HG03439 (cell line): Measurements from ENCODE around the gene SENP8.

Experiments used
- ATAC-seq: cut with Tn5 transposase; IDR thresholded peaks from one replicate; pipeline ENCODE4 v1.9.1; 2021; ENCODE audit warnings: mild to moderate bottlenecking, moderate library complexity; ENCODE audit not compliant: unreplicated experiment

The SENP8 gene

GRCh38 chr15:72173864-72174550 lies 55.8 kb downstream of the SENP8 start:
- no peak for ATAC-seq

- ATAC-seq: no peak
Observed at GRCh38 chr15:72174551-72175165, 56.5 kb downstream of the SENP8 start.

GRCh38 chr15:72175186-72176044 lies 57.2 kb downstream of the SENP8 start:
- ATAC-seq: no peak

GRCh38 chr15:72176159-72176558 lies 58.0 kb downstream of the SENP8 start:
- no peak for ATAC-seq

- no peak for ATAC-seq
Observed at GRCh38 chr15:72176743-72177142, 58.5 kb downstream of the SENP8 start.

- no peak for ATAC-seq
Observed at GRCh38 chr15:72178976-72179585, 60.9 kb downstream of the SENP8 start.

- no peak for ATAC-seq
Observed at GRCh38 chr15:72179950-72180581, 61.9 kb downstream of the SENP8 start.

GRCh38 chr15:72180761-72181324 lies 62.6 kb downstream of the SENP8 start:
- no peak for ATAC-seq

GRCh38 chr15:72182244-72182643 lies 64.0 kb downstream of the SENP8 start:
- ATAC-seq: no peak

GRCh38 chr15:72182673-72183072 lies 64.5 kb downstream of the SENP8 start:
- no peak for ATAC-seq

- no peak for ATAC-seq
Observed at GRCh38 chr15:72183781-72184164, 65.6 kb downstream of the SENP8 start.

GRCh38 chr15:72184165-72184811 lies 66.1 kb downstream of the SENP8 start:
- no peak for ATAC-seq

GRCh38 chr15:72189250-72189902 lies 71.2 kb downstream of the SENP8 start:
- ATAC-seq: no peak

- ATAC-seq: no peak
Observed at GRCh38 chr15:72192416-72192815, 74.2 kb downstream of the SENP8 start.
